Measurements from ENCODE around the gene OGDHL.

- no peak for TF ChIP-seq POLR2AphosphoS5 (IDR thresholded peaks at IDR 0.05; ENCODE audit: insufficient read depth, low read depth, low read length)
- TF ChIP-seq, protein P1, sequence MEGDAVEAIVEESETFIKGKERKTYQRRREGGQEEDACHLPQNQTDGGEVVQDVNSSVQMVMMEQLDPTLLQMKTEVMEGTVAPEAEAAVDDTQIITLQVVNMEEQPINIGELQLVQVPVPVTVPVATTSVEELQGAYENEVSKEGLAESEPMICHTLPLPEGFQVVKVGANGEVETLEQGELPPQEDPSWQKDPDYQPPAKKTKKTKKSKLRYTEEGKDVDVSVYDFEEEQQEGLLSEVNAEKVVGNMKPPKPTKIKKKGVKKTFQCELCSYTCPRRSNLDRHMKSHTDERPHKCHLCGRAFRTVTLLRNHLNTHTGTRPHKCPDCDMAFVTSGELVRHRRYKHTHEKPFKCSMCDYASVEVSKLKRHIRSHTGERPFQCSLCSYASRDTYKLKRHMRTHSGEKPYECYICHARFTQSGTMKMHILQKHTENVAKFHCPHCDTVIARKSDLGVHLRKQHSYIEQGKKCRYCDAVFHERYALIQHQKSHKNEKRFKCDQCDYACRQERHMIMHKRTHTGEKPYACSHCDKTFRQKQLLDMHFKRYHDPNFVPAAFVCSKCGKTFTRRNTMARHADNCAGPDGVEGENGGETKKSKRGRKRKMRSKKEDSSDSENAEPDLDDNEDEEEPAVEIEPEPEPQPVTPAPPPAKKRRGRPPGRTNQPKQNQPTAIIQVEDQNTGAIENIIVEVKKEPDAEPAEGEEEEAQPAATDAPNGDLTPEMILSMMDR (IDR thresholded peaks at IDR 0.05; ENCODE audit: extremely low read depth in 1 of 2, insufficient read depth in 1 of 2, low read depth in 1 of 2, low read length in 2 of 2), result no peak
- no peak for TF ChIP-seq POLR2A (IDR thresholded peaks at IDR 0.05; ENCODE audit: low read depth, low read length)
- TF ChIP-seq MAX (IDR thresholded peaks at IDR 0.05; ENCODE audit: insufficient read depth, insufficient read length), result no peak
- no peak for TF ChIP-seq EZH2 (IDR thresholded peaks at IDR 0.05; ENCODE audit: borderline replicate concordance, low read depth, low read length, severe bottlenecking)
- TF ChIP-seq JUN (IDR thresholded peaks at IDR 0.05; ENCODE audit: borderline replicate concordance, insufficient read depth, insufficient read length, low read depth), result no peak
- TF ChIP-seq FOS (IDR thresholded peaks at IDR 0.05; ENCODE audit: borderline replicate concordance, insufficient read depth, low read length), result no peak
- no peak for TF ChIP-seq MYC (IDR thresholded peaks at IDR 0.05; ENCODE audit: low read depth, low read length)
Measured at GRCh38 chr10:49776851-49777250, 14.7 kb upstream of the OGDHL start.
